Stimulated activated effector memory CD8-positive, alpha-beta T cell treated with anti-CD3 and anti-CD28 coated beads, Interleukin-12 subunit alpha, Interleukin-12 subunit beta, amount 100 ng/mL, for 72 hours (primary cell): ENCODE data around the gene UBE2L5.

Experiments
- ATAC-seq: fragments of 150-1000 bp; cut with Tn5 transposase; 2 replicates; pipeline ENCODE4 v1.10.0; 2021
- DNase-seq, 2 donors: peaks; one replicate each; pipeline ENCODE4 v3.0.0; 2021 to 2022; ENCODE audit warnings: low spot score in 2 of 2
- H3K27ac Mint-ChIP-seq: one replicate; pipeline ENCODE4 v1.8.0; 2022; ENCODE audit warnings: mild to moderate bottlenecking, mixed read lengths
- H3K36me3 Mint-ChIP-seq: one replicate; pipeline ENCODE4 v1.8.0; 2022; ENCODE audit warnings: mild to moderate bottlenecking, mixed read lengths
- H3K4me1 Mint-ChIP-seq: one replicate; pipeline ENCODE4 v1.8.0; 2022; ENCODE audit warnings: mixed read lengths
- H3K4me3 Mint-ChIP-seq: one replicate; pipeline ENCODE4 v1.8.0; 2022; ENCODE audit warnings: mild to moderate bottlenecking, mixed read lengths
- H3K9me3 Mint-ChIP-seq: one replicate; pipeline ENCODE4 v1.8.0; 2022; ENCODE audit warnings: mixed read lengths

UBE2L5 gene

DNA sequence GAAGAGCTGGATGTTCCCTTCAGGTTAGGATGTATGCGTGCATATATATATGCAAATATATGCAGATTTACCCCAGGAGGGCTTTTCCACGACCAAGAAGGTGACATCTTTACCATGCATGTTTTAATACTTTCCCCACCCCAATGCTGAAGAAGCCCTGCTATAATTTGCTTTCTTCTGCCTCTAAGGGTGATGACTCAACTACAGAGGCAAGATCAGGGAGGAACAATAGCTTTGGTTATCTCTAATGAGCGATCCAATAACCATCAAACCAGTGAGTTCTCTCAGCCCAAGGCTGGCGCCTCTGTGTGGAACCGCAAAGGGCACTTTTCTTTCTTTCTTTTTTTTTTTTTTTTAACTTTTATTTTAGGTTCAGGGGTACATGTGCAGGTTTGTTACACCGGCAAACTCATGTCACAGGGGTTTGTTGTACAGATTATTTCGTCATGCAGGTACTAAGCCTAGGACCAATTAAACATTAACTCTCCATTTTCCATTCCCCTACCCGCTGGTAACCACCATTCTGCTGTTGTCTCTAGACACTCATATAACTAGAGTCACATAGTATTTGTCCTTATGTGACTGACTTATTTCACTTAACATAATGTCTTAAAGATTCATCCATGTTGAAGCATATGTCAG, 25.7 kb upstream of the UBE2L5 start:
- DNase-seq: no peak
- Mint-ChIP-seq H3K27ac (no peak overlapping the region), H3K9me3 (no peaks in the 10 kb centered on the region), H3K4me1 (peaks cover 20% of the 10 kb centered on the region), H3K36me3 (no peaks in the 10 kb centered on the region), H3K4me3 (peak overlapping the region; percentile 84)
- peak; percentile 47 for ATAC-seq

DNA sequence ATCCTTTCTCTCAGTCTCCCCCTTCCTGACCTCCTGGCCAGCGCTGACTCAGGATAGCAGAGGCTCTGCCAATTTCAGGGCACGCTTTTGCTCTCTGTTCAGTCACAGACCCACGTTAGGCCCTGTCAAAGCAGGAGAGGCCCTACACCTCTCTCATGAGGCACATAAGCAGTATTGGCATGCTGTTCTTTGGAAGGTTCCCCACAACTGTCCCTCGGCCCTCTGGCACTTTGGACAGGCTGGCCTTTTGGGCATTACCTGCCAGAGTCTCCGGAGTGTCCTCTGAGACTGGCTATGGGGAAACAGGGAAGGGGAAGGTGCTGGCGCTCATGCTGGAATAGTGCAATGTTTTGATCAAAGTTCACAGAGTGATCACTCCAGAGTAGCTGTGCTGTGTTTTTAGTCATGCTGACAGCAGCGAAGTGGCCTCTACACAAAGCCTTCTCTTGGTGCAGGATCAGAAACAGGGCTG, 23.7 kb upstream of the UBE2L5 start:
- no peak overlapping the region for H3K4me3 Mint-ChIP-seq
- H3K9me3 Mint-ChIP-seq: no peaks in the 10 kb centered on the region
- no peaks in the 10 kb centered on the region for H3K36me3 Mint-ChIP-seq
- peak overlapping the region; percentile 51 for H3K27ac Mint-ChIP-seq
- peaks cover 20% of the 10 kb centered on the region for H3K4me1 Mint-ChIP-seq
- no peak for DNase-seq
- ATAC-seq: no peak

DNA sequence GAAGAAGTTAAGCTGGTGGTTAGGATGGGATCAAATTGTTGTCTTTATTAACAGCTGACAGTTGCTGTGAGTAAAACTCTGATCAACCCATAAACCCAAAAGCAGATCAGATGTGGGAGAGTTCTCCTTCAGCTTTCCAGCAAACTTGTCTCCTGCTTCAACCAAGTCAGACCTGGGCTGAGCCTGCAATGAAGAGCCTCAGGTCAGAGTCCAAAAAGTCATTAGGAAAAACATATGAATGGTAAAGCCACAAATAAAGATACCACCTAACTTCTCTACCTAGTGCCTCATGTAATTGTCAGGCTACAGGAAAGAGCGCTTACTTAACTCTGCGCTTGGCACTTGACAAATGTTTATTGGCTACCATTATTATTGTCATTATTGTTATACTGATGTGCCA, 21.9 kb upstream of the UBE2L5 start:
- no peak overlapping the region for H3K4me3 Mint-ChIP-seq
- no peaks in the 10 kb centered on the region for H3K36me3 Mint-ChIP-seq
- no peaks in the 10 kb centered on the region for H3K9me3 Mint-ChIP-seq
- no peak for DNase-seq
- peaks cover 7% of the 10 kb centered on the region for H3K4me1 Mint-ChIP-seq
- ATAC-seq: no peak
- no peak overlapping the region for H3K27ac Mint-ChIP-seq

DNA sequence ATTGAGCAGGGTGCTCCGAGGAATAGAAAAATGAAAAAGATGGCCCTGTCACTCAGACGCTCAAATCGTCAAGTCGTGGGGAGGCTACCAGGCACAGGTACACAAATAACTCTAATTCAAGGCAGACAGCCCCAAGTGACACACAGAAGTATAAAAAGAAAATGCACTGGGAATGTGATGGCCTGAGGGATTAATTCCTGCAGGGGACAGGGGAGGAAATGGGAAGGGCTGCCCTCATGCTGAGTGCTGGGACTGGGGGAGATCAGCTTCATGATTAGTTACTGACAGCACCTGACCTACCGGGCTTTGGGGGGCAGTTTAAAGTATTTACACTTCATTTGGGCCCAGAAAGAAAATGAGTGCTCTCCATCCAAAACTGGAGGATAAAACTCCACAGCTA, 20.9 kb upstream of the UBE2L5 start:
- DNase-seq (no peak), ATAC-seq (no peak)
- H3K4me3 Mint-ChIP-seq: no peak overlapping the region
- no peaks in the 10 kb centered on the region for H3K36me3 Mint-ChIP-seq
- no peak overlapping the region for H3K27ac Mint-ChIP-seq
- no peaks in the 10 kb centered on the region for H3K4me1 Mint-ChIP-seq
- H3K9me3 Mint-ChIP-seq: no peaks in the 10 kb centered on the region

DNA sequence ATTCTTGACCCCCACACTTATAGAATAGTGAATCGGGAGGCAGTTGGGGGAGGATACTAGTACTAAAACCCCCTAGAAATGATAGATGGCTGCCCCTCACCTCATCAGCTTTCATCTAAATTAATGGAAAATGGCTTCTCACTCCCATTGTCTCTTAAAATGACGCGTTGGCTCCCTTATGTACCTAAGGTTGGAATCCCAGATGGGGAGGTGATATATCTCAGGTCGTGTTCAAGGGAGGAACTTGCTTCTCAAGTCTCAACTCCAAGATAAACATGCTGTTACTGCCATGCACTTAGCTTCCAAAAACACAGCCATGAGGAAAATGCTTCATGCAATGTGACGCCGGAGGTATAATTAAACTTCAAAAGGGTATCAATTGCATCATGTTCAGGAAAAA, 18.8 kb upstream of the UBE2L5 start:
- Mint-ChIP-seq H3K4me3 (no peak overlapping the region), H3K36me3 (peaks cover 4% of the 10 kb centered on the region), H3K4me1 (peaks cover 12% of the 10 kb centered on the region), H3K9me3 (no peaks in the 10 kb centered on the region), H3K27ac (no peak overlapping the region)
- ATAC-seq (no peak), DNase-seq (no peak)

DNA sequence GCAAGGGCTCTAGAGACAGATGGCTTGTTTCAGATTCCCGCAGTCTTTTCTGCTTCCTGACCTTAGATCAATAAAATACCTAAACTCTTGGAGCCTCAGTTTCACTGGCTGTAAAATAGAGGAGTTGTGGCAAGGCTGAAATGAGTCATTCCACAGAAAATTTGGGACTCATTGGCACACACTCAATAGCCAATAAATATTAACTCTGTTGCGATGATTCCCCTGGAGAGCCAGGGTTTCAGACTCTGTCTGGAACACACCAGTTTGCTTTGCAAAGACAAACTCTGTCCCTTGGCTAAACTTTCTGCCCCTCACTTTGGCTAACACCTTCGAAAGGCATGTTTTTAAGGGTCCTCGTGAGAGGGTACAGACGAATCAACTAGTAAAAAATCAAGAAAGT, 18.1 kb upstream of the UBE2L5 start:
- peaks cover 4% of the 10 kb centered on the region for H3K36me3 Mint-ChIP-seq
- ATAC-seq (no peak), DNase-seq (no peak)
- H3K9me3 Mint-ChIP-seq: no peaks in the 10 kb centered on the region
- peaks cover 15% of the 10 kb centered on the region for H3K4me1 Mint-ChIP-seq
- H3K4me3 Mint-ChIP-seq: no peak overlapping the region
- H3K27ac Mint-ChIP-seq: no peak overlapping the region

DNA sequence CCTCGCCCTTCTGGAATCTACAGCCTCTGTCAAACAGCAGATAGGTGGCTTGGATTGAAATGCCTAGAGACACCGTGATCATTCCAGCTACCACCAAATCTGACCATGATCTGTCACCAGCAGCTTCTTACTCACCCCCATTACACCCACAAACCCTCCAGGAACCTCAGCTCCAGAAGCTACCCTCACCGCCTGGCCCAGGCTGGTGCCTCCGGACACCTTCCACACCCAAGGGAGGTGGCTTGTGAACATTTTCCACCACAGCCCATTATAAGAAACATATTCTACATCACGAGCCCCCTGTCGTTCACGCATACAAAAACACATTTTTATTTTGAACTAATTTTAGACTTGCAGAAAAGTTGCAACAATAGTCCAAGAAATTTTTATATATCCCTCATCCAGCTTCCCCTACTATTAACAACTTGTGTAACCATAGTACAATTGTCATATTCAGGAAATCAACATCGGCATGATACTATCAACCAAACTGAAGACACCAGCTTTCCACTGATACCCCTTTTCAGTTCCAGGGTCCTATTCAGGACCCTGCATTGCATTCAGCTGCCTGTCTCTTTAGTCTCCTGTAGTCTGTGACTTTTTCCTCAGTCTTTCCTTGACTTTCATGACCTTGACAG, 15.4 kb upstream of the UBE2L5 start:
- no peak for ATAC-seq
- Mint-ChIP-seq H3K4me3 (no peak overlapping the region), H3K36me3 (peaks cover 4% of the 10 kb centered on the region), H3K27ac (no peak overlapping the region), H3K9me3 (no peaks in the 10 kb centered on the region), H3K4me1 (peaks cover 15% of the 10 kb centered on the region)
- DNase-seq: no peak

DNA sequence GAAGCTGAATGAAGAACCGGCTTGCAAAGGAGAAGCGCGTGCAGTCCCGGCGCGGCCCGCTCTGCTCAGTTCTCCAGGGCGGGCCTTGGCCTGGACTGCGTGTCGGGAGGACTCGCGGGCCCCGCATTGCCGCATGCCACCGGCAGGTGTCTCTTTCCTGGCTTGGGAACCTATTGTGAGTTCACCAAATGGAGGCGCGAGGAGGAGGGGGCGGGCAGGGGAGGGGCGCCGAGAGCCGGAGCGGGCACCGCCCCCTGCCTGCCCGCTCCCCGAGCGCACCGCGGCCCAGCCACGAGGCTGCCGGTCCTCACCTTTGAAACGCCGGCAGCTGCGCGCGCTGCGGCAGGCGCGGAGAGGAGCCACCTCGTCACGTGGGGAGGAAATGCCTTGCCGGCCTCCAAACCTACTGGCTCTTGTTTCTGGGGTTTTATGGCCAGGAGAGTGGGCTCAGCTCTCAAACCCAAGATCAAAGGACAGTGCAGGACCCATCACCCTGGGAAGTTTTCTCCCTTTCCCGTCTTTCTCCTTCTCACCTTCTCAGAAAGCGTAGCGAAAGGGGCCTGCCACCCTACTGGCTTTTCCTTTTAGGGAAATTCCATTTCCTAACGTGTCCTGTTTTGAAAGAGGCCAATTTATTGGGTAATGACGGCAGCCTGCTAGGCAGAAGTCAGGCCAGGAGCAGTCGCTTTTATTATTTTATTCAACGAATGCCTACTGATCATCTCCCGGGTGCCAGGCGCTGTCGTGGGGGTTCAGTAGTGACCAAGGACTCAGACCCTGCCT, 13.8 kb upstream of the UBE2L5 start:
- Mint-ChIP-seq H3K4me1 (peaks cover 15% of the 10 kb centered on the region), H3K9me3 (no peaks in the 10 kb centered on the region), H3K27ac (peak overlapping the region; percentile 71)

DNA sequence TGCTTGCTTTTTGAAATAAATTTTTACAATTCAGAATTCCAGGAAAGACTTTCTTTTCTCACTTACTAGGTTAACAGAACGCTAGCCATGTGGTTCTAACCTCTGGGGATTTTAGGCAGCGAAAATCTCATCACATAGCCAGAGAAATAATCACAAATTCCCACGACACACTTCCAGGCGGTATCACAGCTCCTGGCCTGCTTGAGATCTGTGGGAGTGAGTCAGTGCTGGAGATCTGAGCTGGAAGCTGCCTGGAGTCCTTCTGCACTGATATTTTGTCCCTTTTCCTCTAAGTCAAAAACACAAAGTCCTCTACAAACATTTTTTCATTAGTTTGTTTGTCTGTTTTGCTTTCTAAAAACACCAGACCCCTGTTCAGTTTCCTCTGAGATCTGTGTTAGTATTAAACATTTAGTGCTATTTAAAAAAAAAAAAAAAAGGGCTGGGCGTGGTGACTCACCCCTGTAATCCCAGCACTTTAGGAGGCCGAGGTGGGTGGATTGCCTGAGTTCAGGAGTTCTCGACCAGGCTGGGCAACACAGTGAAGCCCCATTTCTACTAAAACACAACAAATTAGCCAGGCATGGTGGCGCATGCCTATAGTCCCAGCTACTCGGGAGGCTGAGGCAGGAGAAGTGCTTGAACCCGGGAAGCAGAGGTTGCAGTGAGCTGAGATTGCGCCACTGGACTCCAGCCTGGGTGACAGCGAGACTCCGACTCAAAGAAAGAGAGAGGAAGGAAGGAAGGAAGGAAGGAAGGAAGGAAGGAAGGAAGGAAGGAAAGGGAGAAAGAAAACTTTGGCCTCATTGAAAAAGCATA, 12.2 kb upstream of the UBE2L5 start:
- peaks cover 4% of the 10 kb centered on the region for H3K36me3 Mint-ChIP-seq
- no peak overlapping the region for H3K27ac Mint-ChIP-seq
- no peaks in the 10 kb centered on the region for H3K9me3 Mint-ChIP-seq
- peaks cover 15% of the 10 kb centered on the region for H3K4me1 Mint-ChIP-seq
- H3K4me3 Mint-ChIP-seq: no peak overlapping the region
- DNase-seq: no peak
- ATAC-seq: no peak

More for the DNA sequence above, 13.8 kb upstream of the UBE2L5 start:
- H3K4me3 Mint-ChIP-seq: peak overlapping the region; percentile 62
- ATAC-seq (peak; percentile 97), DNase-seq (peak; percentile 85 to 94)
- H3K36me3 Mint-ChIP-seq: peaks cover 4% of the 10 kb centered on the region

DNA sequence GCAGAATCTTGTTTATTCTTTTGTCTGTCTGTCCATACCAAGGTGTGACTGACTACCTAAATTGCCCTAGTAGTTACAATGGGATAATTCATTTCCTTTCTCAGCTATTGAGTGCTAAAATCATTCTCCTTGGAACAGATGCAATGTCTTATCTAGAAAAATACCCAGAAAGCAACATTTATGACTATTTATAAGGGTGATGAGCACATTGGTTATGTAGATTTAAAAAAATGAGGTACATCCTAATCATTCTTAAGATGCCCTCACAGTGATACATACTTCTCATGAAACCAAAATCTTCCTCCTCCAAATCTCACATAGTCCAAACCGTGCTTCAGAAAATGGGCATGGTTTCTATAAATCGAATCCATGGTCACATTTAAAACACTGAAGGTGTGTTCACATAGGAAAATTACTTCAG, 11.6 kb upstream of the UBE2L5 start:
- DNase-seq (no peak), ATAC-seq (no peak)
- Mint-ChIP-seq H3K36me3 (peaks cover 4% of the 10 kb centered on the region), H3K4me1 (peaks cover 15% of the 10 kb centered on the region), H3K27ac (no peak overlapping the region), H3K4me3 (no peak overlapping the region), H3K9me3 (no peaks in the 10 kb centered on the region)

DNA sequence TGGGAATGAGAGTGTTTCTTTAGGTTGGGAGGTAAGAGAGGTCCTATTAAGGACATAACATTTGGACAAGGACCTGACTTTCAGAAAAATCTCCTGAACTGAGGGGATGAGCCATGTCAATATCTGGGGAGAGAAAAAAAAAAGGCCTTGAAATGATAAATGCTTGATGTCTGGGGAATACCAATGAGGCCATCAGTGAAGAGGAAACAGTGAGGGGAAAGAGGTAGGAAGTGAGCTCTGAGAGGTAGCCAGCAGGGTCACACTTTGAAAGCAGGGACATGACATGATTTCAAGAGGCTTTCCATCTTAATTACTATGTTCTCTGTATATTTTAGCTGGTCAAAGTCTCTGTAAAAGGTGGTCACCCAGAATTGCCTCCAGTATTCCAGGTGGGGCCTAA, 9.9 kb upstream of the UBE2L5 start:
- no peaks in the 10 kb centered on the region for H3K9me3 Mint-ChIP-seq
- ATAC-seq: no peak
- H3K27ac Mint-ChIP-seq: no peak overlapping the region
- no peak overlapping the region for H3K4me3 Mint-ChIP-seq
- H3K4me1 Mint-ChIP-seq: peaks cover 10% of the 10 kb centered on the region
- no peak for DNase-seq
- peaks cover 4% of the 10 kb centered on the region for H3K36me3 Mint-ChIP-seq

DNA sequence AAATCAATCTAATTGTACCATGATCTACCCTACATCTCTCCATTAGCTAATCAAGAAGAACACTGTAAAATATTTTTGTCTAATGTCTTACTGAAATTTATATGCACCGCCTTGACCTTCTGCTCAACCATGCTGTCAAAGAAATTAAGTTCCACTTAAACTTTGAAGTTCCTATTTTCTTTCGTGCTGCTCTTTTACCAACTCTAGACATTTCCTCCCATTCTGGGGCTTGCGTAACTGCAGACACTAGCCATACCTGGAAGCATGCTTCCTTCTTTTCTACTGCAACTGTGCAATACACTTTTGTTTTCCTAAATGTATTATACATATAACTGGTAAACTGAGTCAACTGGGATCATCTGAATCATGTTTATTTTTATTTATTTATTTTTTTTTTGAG, 8.5 kb upstream of the UBE2L5 start:
- Mint-ChIP-seq H3K4me1 (peaks cover 2% of the 10 kb centered on the region), H3K4me3 (no peak overlapping the region)

DNA sequence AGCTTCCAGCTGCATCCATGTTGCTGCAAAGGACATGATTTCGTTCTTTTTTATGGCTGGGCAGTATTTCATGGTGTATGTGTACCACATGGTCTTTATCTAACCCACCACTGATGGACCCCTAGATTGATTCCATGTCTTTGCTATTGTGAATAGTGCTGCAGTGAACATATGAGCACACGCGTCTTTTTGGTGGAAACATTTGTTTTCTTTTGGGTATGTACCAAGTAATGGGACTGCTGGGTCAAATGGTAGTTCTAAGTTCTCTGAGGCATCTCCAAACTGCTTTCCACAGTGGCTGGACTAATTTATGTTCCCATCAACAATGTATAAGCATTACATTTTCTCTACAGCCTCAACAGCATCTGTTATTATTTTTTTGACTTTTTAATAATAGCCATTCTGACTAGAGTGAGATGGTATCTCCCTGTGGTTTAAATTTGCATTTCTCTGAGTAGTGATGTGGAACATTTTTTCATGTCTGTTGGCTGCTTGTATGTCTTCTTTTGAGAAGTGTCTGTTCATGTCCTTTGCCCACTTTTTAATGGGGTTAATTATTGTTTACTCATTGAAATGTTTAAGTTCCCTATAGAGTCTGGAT, 6.8 kb upstream of the UBE2L5 start:
- H3K9me3 Mint-ChIP-seq: no peaks in the 10 kb centered on the region
- peaks cover under 1% of the 10 kb centered on the region for H3K36me3 Mint-ChIP-seq
- ATAC-seq: no peak
- H3K4me1 Mint-ChIP-seq: peaks cover under 1% of the 10 kb centered on the region
- no peak overlapping the region for H3K27ac Mint-ChIP-seq
- no peak overlapping the region for H3K4me3 Mint-ChIP-seq
- no peak for DNase-seq

More for the DNA sequence above, 8.5 kb upstream of the UBE2L5 start:
- no peaks in the 10 kb centered on the region for H3K36me3 Mint-ChIP-seq
- ATAC-seq (no peak), DNase-seq (no peak)
- H3K27ac Mint-ChIP-seq: no peak overlapping the region
- no peaks in the 10 kb centered on the region for H3K9me3 Mint-ChIP-seq

DNA sequence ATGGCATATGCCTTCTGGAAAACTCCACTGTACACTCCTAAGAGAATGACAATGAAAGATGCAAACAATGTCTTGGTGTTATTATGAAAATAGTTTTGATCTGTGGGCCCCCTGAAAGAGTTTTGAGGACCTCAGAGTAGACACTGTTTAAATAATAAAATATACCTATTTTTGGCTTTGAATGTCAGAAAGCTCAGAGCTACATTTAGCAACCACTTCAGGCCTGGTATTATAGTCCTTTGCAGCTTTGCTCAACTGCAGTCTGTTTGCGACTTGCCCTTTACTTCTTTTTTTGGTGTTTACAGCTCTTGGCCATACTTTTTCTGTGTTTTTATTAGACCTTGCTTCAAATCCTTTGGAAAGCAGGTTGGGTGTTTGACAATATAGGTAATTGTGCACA, 5.8 kb upstream of the UBE2L5 start:
- peaks cover 5% of the 10 kb centered on the region for H3K36me3 Mint-ChIP-seq
- ATAC-seq (no peak), DNase-seq (no peak)
- H3K4me3 Mint-ChIP-seq: no peak overlapping the region
- no peak overlapping the region for H3K27ac Mint-ChIP-seq
- no peaks in the 10 kb centered on the region for H3K9me3 Mint-ChIP-seq
- H3K4me1 Mint-ChIP-seq: peaks cover 10% of the 10 kb centered on the region
